ENCODE data around the gene EPHA3.

The EPHA3 gene

GRCh38 chr3:89154416-89154815, 47.0 kb downstream of the EPHA3 start:
- DNase-seq: no peak

GRCh38 chr3:89155811-89156210, 48.4 kb downstream of the EPHA3 start:
- DNase-seq: no peak

- DNase-seq: no peak
Observed at GRCh38 chr3:89157575-89157974, 50.2 kb downstream of the EPHA3 start.

- DNase-seq: no peak
Observed at GRCh38 chr3:89159605-89160004, 52.2 kb downstream of the EPHA3 start.

- no peak for DNase-seq
Observed at GRCh38 chr3:89164774-89165173, 57.4 kb downstream of the EPHA3 start.

GRCh38 chr3:89165636-89166263, 58.3 kb downstream of the EPHA3 start:
- no peak for DNase-seq

- DNase-seq: no peak
Observed at GRCh38 chr3:89171687-89172545, 64.5 kb downstream of the EPHA3 start.

- DNase-seq: no peak
Observed at GRCh38 chr3:89173546-89173945, 66.1 kb downstream of the EPHA3 start.

GRCh38 chr3:89179355-89180001, 72.1 kb downstream of the EPHA3 start:
- no peak for DNase-seq

GRCh38 chr3:89180334-89180733, 72.9 kb downstream of the EPHA3 start:
- no peak for DNase-seq

GRCh38 chr3:89182056-89182455, 74.6 kb downstream of the EPHA3 start:
- no peak for DNase-seq

GRCh38 chr3:89184151-89184995, 77.0 kb downstream of the EPHA3 start:
- DNase-seq: no peak

GRCh38 chr3:89186456-89186855, 79.0 kb downstream of the EPHA3 start:
- no peak for DNase-seq

- DNase-seq: no peak
Observed at GRCh38 chr3:89198591-89198990, 91.2 kb downstream of the EPHA3 start.

GRCh38 chr3:89212619-89213018, 105.2 kb downstream of the EPHA3 start:
- no peak for DNase-seq

GRCh38 chr3:89216016-89216739, 108.8 kb downstream of the EPHA3 start:
- DNase-seq: no peak

GRCh38 chr3:89217148-89217685, 109.8 kb downstream of the EPHA3 start:
- no peak for DNase-seq

- DNase-seq: no peak
Observed at GRCh38 chr3:89221924-89222323, 114.5 kb downstream of the EPHA3 start.

GRCh38 chr3:89223188-89223587, 115.8 kb downstream of the EPHA3 start:
- no peak for DNase-seq

GRCh38 chr3:89227218-89227617, 119.8 kb downstream of the EPHA3 start:
- DNase-seq: no peak

- no peak for DNase-seq
Observed at GRCh38 chr3:89227634-89228033, 120.2 kb downstream of the EPHA3 start.

GRCh38 chr3:89232155-89232554, 124.7 kb downstream of the EPHA3 start:
- no peak for DNase-seq

Data from left hindlimb (tissue), 1 donor.